ENCODE results near the gene HCFC1.

DNA sequence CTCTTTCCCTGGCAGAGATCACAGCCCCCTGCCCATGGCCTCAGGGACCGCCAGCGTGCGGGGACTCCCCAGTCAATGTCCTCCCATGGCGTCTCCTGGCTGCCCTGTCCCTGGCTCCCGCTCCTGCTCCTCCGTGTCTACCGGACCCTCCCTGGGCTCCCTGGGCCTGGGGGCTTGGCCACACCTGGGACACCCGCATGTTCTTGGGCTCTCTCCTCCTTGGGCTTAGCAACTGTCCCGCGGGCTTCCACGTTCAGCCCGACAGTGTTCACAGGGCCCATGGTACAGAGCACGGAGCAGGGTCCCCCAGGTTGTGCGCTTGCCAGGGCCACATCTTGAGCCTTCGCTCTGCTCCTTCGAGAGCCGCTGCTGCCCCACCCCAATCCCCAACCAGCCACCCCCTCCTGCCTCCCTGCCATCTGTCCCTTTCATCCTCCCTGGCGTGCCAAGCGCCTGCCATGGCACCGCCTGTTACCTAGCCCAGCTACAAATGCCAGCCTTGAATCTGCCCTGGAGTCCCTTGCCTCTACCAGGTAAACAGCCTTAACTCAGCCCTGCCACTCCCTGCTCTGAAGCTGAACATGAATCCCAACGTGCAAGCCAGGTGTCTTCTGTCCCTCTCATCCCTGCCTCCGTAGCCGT is 63.3 kb downstream of the HCFC1 start:
- TF ChIP-seq, protein P1, sequence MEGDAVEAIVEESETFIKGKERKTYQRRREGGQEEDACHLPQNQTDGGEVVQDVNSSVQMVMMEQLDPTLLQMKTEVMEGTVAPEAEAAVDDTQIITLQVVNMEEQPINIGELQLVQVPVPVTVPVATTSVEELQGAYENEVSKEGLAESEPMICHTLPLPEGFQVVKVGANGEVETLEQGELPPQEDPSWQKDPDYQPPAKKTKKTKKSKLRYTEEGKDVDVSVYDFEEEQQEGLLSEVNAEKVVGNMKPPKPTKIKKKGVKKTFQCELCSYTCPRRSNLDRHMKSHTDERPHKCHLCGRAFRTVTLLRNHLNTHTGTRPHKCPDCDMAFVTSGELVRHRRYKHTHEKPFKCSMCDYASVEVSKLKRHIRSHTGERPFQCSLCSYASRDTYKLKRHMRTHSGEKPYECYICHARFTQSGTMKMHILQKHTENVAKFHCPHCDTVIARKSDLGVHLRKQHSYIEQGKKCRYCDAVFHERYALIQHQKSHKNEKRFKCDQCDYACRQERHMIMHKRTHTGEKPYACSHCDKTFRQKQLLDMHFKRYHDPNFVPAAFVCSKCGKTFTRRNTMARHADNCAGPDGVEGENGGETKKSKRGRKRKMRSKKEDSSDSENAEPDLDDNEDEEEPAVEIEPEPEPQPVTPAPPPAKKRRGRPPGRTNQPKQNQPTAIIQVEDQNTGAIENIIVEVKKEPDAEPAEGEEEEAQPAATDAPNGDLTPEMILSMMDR (IDR thresholded peaks at IDR 0.05; ENCODE audit: control extremely low read depth in 1 of 3, insufficient read depth in 1 of 3, low read depth in 1 of 3, low read length in 3 of 3) = no peak
- TF ChIP-seq, protein P2, sequence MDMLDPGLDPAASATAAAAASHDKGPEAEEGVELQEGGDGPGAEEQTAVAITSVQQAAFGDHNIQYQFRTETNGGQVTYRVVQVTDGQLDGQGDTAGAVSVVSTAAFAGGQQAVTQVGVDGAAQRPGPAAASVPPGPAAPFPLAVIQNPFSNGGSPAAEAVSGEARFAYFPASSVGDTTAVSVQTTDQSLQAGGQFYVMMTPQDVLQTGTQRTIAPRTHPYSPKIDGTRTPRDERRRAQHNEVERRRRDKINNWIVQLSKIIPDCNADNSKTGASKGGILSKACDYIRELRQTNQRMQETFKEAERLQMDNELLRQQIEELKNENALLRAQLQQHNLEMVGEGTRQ (IDR thresholded peaks at IDR 0.05; ENCODE audit: low read length) = no peak
- TF ChIP-seq POLR2A (IDR thresholded peaks at IDR 0.05; ENCODE audit: control extremely low read depth in 1 of 2, low read depth in 2 of 2, low read length in 2 of 2) = no peak
- TF ChIP-seq TAF1 (IDR thresholded peaks at IDR 0.05; ENCODE audit: low read depth, low read length) = no peak
- no peak for TF ChIP-seq RAD21 (IDR thresholded peaks at IDR 0.05 in 1 of 2, conservative IDR thresholded peaks at IDR 0.05 in 1 of 2; ENCODE audit: low read depth in 2 of 2, low read length in 2 of 2)
- no peak for TF ChIP-seq POLR2AphosphoS5 (IDR thresholded peaks at IDR 0.05; ENCODE audit: low read depth, low read length)
- TF ChIP-seq, protein P3, sequence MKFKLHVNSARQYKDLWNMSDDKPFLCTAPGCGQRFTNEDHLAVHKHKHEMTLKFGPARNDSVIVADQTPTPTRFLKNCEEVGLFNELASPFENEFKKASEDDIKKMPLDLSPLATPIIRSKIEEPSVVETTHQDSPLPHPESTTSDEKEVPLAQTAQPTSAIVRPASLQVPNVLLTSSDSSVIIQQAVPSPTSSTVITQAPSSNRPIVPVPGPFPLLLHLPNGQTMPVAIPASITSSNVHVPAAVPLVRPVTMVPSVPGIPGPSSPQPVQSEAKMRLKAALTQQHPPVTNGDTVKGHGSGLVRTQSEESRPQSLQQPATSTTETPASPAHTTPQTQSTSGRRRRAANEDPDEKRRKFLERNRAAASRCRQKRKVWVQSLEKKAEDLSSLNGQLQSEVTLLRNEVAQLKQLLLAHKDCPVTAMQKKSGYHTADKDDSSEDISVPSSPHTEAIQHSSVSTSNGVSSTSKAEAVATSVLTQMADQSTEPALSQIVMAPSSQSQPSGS (IDR thresholded peaks at IDR 0.05; ENCODE audit: low read length) = no peak
- TF ChIP-seq SRF (IDR thresholded peaks at IDR 0.05; ENCODE audit: low read depth, low read length) = no peak
- no peak for TF ChIP-seq EGR1 (IDR thresholded peaks at IDR 0.05; ENCODE audit: borderline replicate concordance, low read depth, low read length)
- TF ChIP-seq CEBPB (IDR thresholded peaks at IDR 0.05; ENCODE audit: low read depth, low read length) = no peak
